Ureter (tissue), 1 donor: ENCODE measurements around the gene MAGEC1. TPM values are rescaled to one million over a fixed set of nuclear protein-coding genes. Genes with fewer than 3 reads are reported as not detected.
"Not testable (repeated sequence)": the region's sequence is repeated elsewhere in the genome, so short reads cannot be mapped to it uniquely, and the experiment has no call there.

Experiments used
- DNase-seq: peaks from one replicate; pipeline ENCODE4 v3.0.0-alpha.2; 2020; ENCODE audit warnings: low spot score
- total RNA-seq: library from RNA; stranded (reverse); gene quantifications from one replicate; pipeline ENCODE4 v1.2.4, GENCODE V29; 2023
- donor health status: DM: yes; HTN: yes; CAD: no.

The MAGEC1 gene, protein sequence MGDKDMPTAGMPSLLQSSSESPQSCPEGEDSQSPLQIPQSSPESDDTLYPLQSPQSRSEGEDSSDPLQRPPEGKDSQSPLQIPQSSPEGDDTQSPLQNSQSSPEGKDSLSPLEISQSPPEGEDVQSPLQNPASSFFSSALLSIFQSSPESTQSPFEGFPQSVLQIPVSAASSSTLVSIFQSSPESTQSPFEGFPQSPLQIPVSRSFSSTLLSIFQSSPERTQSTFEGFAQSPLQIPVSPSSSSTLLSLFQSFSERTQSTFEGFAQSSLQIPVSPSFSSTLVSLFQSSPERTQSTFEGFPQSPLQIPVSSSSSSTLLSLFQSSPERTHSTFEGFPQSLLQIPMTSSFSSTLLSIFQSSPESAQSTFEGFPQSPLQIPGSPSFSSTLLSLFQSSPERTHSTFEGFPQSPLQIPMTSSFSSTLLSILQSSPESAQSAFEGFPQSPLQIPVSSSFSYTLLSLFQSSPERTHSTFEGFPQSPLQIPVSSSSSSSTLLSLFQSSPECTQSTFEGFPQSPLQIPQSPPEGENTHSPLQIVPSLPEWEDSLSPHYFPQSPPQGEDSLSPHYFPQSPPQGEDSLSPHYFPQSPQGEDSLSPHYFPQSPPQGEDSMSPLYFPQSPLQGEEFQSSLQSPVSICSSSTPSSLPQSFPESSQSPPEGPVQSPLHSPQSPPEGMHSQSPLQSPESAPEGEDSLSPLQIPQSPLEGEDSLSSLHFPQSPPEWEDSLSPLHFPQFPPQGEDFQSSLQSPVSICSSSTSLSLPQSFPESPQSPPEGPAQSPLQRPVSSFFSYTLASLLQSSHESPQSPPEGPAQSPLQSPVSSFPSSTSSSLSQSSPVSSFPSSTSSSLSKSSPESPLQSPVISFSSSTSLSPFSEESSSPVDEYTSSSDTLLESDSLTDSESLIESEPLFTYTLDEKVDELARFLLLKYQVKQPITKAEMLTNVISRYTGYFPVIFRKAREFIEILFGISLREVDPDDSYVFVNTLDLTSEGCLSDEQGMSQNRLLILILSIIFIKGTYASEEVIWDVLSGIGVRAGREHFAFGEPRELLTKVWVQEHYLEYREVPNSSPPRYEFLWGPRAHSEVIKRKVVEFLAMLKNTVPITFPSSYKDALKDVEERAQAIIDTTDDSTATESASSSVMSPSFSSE
- not detected for total RNA-seq

DNA sequence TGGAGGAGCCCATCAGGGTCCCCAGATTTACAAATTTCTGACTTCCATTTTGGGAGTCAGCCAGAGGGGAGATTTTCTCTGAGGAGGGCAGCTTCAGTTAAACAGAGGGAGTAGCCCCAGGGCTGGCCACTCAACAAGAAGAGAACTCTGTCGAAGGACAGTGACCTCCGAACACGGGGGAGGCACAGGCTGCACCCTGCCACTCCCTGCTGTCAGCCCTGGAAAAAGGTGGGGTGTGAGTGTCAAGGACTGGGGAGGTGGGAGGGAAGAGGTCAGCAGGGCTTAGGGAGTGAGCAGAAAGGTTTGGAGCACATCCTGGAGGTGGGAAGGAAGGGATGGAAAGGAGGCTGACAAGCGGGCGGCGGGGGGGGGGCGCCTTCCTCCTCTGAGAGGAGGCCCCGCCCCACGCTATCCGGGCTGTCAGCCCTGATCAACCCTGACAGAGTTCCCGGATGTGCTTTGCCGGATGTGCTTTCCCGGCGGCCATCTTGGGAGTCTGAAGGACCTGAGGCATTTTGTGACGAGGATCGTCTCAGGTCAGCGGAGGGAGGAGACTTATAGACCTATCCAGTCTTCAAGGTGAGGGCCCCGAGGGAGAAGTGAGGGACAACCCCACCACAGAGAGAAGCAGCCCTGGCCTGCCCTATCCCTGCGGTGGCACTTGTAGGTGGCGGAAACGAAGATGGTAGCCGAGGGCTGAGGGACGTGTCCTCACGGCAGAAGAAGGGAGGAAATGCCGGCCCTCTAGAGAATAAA lies at the start of gene MAGEC1:
Gene MAGEC1, plus strand, starts transcription at position 495 of the 756 bp plus-strand sequence. CDS start 1,179 bp downstream, outside the sequence.
- no peak for DNase-seq

DNA sequence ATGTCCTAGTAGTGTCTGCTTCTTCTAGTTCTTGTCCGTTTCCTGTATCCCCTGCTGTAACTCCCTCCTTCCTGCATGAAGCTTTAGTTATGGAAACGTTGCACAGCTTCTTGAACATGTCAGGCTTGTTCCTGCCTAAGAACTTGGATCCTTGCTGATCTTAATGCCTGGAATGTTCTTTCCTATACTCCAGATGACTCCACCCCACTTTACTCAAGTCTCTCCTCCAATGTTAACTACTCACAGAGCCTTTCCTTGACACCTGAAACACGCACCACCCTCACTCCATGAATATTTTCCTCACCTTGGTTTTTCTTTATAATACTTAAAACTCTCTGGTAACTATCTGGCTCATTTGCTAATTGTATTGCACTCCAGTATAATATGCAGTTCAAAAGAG lies 46.2 kb upstream of the MAGEC1 start:
- DNase-seq = no peak

DNA sequence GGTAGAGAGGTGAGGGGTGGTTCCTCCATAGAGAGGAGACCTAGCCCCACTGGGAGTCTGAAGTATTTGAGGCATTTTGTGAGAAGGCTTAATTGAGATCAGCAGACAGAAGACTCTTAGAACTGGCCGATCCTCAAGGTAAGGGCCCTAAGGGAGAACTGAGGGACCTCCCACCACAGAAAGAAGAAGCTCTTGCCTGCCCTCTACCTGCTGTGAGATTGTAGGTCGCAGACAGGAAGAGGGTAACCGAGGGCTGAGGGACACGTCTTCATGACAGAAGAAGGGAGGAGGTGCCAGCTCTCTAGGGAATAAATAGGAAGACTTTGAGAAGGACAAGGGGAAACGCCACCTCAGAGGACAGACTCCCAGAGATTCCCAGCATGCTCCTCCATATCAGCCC lies 24.1 kb upstream of the MAGEC1 start:
- DNase-seq = no peak

DNA sequence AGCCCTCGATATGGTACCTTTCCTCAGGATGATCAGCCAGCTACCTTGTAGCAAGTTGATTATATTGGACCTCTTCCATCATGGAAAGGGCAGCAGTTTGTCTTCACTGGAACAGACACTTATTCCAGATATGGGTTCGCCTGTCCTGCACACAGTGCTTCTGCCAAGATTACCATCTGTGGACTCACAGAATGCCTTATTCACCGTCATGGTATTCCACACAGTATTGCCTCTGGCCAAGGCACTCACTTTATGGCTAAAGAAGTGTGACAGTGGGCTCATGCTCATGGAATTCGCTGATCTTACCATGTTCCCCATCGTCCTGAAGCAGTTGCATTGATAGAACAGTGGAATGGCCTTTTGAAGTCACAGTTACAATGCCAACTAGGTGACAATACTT lies 14.9 kb upstream of the MAGEC1 start:
- not testable (repeated sequence) for DNase-seq

DNA sequence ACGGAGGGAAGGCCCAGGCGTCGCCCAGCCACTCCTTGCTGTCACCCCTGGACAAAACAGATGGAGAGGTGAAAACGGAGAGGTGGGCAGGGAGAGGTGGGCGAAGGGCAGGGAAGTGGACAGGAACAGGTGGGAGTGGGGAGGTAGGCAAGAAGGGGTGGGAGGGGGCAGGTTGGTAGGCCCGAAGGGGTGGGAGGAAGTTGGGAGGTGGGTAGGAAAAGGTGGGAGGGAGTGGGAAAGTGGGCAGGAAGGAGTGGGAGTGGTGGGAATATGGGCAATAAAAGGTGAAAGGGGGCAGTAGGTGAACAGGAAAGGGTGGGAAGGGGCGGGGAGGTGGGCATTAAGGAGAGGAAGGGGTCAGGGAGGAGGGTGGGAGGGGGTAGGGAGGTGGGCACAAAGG lies 9.0 kb upstream of the MAGEC1 start:
- DNase-seq = no peak

DNA sequence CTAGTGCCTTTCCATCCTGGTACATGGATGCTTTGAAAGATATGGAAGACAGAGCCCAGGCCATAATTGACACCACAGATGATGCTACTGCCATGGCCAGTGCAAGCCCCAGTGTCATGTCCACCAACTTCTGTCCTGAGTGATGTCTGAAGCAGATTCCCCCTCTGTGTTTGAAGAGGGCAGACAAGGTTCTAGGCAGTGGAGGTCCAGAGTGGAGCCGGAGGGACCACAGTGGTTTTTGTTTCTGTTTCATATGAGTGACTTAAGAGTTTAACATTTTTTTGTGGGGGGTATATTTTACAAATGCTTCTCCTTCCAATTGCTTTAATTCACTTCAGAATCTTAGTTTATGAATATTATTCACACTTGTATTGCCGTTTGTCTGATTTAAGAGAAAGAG lies 6.0 kb upstream of the MAGEC1 start:
- DNase-seq = no peak

DNA sequence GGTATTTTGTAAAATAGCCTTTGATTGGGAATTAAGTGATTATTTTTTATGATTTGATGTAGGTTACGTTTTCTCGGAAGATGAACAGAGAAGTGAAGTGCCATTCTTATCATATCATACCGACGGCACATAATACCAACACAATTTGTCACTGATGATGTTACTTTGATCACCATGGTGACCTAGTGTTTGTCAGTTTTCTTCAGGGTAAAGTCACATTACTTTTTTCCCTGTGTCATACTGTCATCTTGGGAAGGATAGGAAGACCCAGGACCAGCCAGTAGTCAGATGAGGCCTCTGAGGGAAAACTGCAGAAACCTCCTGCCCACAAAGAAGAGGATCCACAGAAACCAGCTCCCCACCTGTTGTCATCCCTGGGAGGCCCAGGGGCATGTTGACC lies 1.3 kb upstream of the MAGEC1 start:
- DNase-seq = no peak

DNA sequence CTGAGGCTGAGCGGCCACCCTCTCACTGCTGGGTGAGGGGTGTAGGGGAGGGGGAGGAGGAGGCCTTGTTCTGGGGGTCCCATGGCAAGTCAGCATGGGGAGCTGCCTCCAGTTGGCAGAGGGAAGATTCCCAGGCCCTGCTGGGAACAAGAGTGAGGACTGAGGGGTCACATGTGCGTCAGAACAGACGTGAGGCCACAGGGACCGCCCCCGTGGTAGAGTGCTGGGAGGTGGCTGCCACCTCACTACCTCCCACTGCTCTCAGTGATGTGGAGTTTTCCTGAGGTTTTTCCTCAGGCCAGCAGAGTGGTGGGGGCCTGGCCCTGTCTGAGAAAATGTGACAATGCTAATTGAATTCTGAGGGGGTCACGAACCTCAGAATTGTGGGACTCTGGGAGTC lies 568 bp downstream of the MAGEC1 start:
- no peak for DNase-seq

DNA sequence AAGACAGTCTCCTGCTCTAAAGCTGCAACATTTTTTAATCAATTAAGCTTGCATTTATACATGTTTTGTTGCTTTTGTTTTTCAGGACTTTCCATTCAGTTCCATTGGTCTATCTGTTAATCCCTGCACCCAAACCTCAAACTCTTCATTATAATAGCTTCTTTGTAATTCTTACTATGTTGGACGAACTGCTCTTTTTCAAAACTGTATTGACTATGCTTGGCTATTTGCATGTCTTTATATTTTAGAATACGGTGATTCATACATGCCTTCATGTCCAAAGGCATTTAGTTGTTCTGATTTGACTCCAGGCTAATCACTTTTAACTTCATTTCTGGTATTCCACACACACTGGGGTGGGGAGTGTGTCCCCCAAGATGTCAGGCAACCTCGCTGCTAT lies 14.1 kb downstream of the MAGEC1 start:
- no peak for DNase-seq

DNA sequence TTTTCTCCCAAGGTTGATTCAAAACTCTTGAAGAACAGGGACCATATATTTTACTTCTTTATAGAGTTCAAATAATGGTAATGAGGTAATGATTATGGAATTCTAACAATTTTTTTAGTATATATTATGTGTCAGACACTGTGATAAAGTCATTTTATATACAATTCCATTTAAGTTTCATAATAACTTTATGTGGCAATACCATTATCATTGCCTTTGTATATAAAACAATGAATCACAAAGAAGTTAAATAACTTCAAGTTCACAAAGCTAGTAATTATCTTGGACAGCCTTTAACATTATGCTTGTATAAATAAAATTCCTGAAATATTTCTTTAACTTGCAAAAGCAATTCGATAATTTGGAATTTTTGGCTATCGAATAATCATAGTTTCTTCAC lies 20.6 kb downstream of the MAGEC1 start:
- no peak for DNase-seq

DNA sequence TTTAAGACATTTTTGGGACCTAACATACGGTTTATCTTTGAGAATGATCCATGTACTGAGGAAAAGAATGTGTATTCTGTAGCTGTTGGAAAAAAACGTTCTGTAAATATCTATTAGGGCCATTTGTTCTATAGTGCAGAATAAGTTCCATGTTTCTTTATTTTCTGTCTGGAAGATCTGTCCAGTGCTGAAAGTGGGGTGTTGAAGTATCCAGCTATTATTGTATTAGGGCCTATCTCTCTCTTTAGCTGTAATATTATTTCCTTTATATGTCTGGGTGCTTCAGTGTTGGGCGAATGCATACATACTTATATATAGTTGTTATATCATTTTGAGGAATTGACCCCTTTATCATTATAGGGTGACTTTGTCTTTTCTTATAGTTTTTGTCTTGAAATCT lies 24.7 kb downstream of the MAGEC1 start:
- no peak for DNase-seq

DNA sequence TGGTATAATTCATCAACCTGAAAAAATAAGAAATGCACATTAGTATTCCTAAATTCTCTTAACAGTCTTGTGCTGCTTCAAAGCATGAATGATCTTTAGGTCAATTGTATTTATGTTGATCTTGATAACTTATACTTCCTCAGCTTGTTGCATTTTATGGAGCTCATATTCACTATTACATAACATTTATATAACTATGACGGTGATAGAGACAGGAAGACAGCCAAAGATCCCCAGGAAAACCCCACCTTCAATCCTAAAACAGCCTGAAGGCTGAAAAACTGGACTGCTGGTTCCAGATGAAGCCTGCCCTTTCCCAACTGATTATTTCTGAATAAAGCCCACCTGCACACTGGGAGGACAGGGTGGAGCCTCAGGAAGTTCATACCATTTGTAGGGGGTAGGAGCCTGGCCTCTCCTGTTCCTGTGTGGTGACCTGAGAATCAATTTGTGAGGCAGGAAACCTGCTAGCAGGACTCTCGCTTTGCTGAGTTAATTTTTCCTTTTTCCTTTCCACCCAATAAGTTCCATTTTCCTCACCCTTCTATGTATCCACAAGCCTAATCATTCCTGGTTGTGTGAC lies 30.5 kb downstream of the MAGEC1 start:
- no peak for DNase-seq

DNA sequence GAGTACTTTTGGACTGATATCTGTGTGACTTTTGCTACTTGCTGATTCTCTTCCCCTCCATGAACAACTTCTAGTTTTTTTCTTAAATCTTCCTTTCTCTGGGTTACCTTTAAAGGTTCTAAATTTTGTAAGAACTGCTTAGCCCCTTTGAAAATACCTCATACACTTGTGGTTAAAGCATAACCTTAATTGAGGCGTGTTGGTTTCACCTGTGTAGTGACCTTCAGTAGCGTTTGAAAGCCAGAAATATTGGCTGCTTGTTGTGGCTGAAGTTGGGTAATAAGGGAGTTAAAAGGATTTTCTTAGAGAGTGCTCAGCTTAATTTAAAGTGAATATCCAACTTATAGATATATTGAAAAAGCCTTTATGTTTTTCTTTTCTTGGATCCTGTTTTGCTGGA lies 32.0 kb downstream of the MAGEC1 start:
- DNase-seq = no peak

DNA sequence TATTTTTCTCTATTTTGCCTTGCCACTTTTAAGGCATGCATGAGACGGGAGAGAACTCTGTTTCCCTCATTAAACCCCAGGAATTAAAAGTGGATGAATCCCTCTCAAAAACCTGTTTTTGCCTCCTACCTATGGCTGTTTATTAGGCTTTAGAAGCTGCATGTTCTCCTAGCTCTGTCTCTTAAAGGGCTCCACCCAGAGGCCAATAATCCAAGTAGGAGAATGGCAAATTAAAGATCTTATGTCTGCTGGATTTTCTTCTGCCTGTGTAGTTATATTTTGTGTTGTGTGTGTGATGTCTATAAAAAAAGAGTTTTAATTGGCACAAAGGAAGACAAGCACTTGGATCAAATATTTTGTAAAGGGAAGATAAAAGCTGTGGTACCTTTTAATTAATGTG lies 32.4 kb downstream of the MAGEC1 start:
- no peak for DNase-seq

DNA sequence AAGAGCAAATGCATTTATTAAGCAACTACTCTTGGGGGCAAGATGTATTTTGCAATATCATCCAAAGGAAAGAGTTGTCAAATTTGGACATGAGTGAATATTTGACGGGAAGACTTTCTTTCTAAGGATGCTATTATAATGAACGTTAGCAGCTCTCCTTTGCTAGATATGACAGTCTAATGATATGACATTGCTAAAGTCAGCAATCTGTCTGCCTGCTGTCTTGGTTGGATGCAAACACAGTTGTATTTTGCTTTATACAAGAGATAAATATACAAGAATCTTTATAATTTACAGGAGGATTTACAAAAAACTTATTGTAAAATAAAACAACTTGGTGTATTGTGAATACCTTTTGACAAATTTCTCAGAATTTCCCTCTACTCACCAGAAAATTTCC lies 37.5 kb downstream of the MAGEC1 start:
- no peak for DNase-seq

DNA sequence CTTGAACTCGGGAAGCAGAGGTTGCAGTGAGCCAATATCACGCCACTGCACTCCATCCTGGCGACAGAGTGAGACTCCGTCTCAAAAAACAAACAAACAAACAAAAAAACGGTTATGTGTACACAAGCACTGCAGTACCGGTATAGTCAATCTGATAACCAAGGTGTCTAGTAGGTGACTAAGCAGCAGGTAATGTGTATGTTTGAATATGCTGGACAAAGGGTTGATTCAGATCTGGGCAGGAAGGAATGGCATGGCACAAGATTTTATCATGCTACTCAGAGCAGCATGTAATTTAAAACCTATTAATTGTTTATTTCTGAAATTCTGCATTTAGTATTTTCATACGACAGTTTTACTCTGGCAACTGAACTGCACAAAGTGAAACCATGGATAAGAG lies 41.7 kb downstream of the MAGEC1 start:
- DNase-seq = no peak

DNA sequence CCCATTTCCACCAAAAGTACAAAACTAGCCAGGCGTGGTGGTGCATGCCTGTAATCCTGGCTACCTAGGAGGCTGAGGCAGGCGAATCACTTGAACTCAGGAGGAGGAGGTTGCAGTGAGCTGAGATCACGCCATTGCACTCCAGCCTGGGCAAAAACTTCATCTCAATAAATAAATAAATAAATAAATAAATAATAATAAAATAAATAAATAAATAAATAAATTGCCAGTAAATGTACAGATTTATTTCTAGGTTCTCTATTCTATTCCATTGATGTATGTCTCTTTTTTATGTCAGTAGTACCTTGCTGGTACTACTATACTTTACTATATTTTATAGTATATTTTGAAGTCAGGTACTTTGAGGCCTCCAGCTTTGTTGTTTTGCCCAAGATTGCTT lies 43.7 kb downstream of the MAGEC1 start:
- no peak for DNase-seq

DNA sequence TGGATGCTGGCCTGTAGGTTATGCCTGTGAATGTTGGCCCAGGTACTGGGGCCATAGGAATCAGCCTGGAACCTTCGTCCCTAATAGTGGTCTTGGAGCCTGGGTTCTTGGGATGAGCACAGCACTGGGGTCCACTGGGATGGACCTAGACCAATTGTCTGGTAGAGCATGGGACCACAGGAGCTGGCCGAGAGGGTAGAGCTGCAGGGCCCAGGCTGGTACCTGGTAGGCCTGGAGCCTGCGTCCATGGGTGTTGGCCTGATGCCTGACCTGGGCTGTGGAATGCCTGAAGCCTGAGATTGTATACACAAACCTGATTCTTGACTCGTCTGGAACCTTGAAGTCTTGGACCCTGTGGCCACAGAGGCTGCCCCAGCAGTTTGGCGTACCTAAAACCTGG lies 48.9 kb downstream of the MAGEC1 start:
- DNase-seq = no peak

DNA sequence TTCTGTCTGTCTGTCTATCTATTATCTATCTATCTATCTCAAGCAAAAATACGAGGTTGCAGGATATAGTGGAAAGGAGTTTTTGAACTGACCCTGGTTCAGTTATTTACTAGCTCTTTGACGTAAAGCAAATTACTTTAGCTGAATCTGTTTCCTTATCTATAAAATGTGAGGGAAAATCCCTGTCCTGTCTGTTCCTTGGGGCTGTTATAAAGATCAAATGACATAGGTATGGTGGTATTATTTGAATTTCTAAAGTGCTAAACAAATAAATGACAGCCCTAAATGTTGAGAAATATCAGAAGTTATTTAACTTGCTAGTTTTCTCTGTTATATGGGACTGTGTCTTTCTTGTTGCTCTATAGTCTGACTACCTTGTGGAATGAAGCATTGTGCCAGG lies 55.0 kb downstream of the MAGEC1 start:
- no peak for DNase-seq
